Measurements from ENCODE around the gene SLC34A1. TPM values are rescaled to one million over a fixed set of nuclear protein-coding genes. Genes with fewer than 3 reads are reported as not detected.

The SLC34A1 gene
- total and polyA plus RNA-seq, 2 of the 4 experiments (the other 2 are of a cell fraction) = not detected

DNA sequence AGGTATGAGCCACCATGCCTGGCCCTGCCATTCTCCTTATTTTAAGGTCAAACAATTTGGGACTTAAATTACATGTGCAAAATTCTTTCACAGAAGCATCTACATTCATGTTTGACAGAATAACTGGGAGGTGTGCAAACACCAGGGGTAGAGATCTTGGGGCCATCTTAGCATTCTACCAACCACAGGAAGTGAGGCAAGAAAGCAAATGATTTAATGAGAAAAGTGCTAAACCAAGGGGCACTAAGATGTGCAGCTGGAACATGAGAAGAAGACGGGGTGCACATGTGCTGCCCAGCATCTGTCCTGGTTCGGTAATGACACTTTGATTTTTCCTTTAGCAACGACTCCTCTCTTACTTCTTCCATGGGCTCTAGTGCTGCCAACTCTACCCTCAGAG is 26.3 kb downstream of the SLC34A1 start:
- no peak overlapping the region for H2AK9ac ChIP-seq (replicated peaks; ENCODE audit: low read depth, low read length, poor library complexity)
- in situ Hi-C loops (cut with MboI; ENCODE audit: low sequenced_read_pairs) (no loop called here), dilution Hi-C loops (cut with HindIII; ENCODE audit: low sequenced_read_pairs, unreplicated experiment) (no loop called here), intact Hi-C loops (cut with micrococcal nuclease) (no loop called here)
- TF ChIP-seq, protein P1, sequence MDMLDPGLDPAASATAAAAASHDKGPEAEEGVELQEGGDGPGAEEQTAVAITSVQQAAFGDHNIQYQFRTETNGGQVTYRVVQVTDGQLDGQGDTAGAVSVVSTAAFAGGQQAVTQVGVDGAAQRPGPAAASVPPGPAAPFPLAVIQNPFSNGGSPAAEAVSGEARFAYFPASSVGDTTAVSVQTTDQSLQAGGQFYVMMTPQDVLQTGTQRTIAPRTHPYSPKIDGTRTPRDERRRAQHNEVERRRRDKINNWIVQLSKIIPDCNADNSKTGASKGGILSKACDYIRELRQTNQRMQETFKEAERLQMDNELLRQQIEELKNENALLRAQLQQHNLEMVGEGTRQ (IDR thresholded peaks at IDR 0.05; ENCODE audit: low read depth, low read length) = no peak
- TF ChIP-seq, protein P2, sequence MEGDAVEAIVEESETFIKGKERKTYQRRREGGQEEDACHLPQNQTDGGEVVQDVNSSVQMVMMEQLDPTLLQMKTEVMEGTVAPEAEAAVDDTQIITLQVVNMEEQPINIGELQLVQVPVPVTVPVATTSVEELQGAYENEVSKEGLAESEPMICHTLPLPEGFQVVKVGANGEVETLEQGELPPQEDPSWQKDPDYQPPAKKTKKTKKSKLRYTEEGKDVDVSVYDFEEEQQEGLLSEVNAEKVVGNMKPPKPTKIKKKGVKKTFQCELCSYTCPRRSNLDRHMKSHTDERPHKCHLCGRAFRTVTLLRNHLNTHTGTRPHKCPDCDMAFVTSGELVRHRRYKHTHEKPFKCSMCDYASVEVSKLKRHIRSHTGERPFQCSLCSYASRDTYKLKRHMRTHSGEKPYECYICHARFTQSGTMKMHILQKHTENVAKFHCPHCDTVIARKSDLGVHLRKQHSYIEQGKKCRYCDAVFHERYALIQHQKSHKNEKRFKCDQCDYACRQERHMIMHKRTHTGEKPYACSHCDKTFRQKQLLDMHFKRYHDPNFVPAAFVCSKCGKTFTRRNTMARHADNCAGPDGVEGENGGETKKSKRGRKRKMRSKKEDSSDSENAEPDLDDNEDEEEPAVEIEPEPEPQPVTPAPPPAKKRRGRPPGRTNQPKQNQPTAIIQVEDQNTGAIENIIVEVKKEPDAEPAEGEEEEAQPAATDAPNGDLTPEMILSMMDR (conservative IDR thresholded peaks at IDR 0.05; ENCODE audit: low read depth, low read length) = no peak
- TF ChIP-seq, protein P3, sequence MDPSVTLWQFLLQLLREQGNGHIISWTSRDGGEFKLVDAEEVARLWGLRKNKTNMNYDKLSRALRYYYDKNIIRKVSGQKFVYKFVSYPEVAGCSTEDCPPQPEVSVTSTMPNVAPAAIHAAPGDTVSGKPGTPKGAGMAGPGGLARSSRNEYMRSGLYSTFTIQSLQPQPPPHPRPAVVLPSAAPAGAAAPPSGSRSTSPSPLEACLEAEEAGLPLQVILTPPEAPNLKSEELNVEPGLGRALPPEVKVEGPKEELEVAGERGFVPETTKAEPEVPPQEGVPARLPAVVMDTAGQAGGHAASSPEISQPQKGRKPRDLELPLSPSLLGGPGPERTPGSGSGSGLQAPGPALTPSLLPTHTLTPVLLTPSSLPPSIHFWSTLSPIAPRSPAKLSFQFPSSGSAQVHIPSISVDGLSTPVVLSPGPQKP (IDR thresholded peaks at IDR 0.05; ENCODE audit: borderline replicate concordance, low read depth, low read length) = no peak
- TF ChIP-seq RFX5 (IDR thresholded peaks at IDR 0.05; ENCODE audit: low read depth, low read length) = no peak
- no peak for TF ChIP-seq SMC3 (IDR thresholded peaks at IDR 0.05; ENCODE audit: low read depth, low read length)
- TF ChIP-seq RAD21 (IDR thresholded peaks at IDR 0.05; ENCODE audit: low read length) = no peak
- no peak for TF ChIP-seq FOS (IDR thresholded peaks at IDR 0.05; ENCODE audit: low read depth, low read length)
- no peak for TF ChIP-seq CEBPB (IDR thresholded peaks at IDR 0.05; ENCODE audit: low read depth, low read length)
- TF ChIP-seq NFE2L2 (IDR thresholded peaks at IDR 0.05; ENCODE audit: low read depth, low read length) = no peak
- no peak for TF ChIP-seq MXI1 (IDR thresholded peaks at IDR 0.05; ENCODE audit: borderline replicate concordance, low read depth, low read length)
- TF ChIP-seq MAFK (IDR thresholded peaks at IDR 0.05; ENCODE audit: low read depth, low read length) = no peak
- TF ChIP-seq MAZ (IDR thresholded peaks at IDR 0.05; ENCODE audit: borderline replicate concordance, low read depth, low read length) = no peak
- no peak for TF ChIP-seq RCOR1 (IDR thresholded peaks at IDR 0.05; ENCODE audit: insufficient replicate concordance, low read length)
- H2AFZ ChIP-seq (replicated peaks; ENCODE audit: low read length, poor library complexity) = no peak overlapping the region
- H3K56ac ChIP-seq (ENCODE audit: extremely low read depth, insufficient read depth, low read length) = no peak overlapping the region
- H2BK15ac ChIP-seq (ENCODE audit: low read depth, low read length) = no peak overlapping the region
- no peak overlapping the region for H4K91ac ChIP-seq (ENCODE audit: insufficient read depth, low read depth, low read length)
- H3K23ac ChIP-seq (ENCODE audit: low read depth, low read length) = no peak overlapping the region
- no peak overlapping the region for H3K9ac ChIP-seq (ENCODE audit: low read depth, low read length)
- no peak overlapping the region for H3K4ac ChIP-seq (ENCODE audit: low read depth, low read length)
- H3K9me3 ChIP-seq (ENCODE audit: control insufficient read depth, insufficient read depth, low read length) = no peaks in the 10 kb centered on the region
- H3K14ac ChIP-seq (replicated peaks; ENCODE audit: low read depth, low read length) = no peak overlapping the region
- no peaks in the 10 kb centered on the region for H3K9me1 ChIP-seq (ENCODE audit: insufficient read depth, low read length)
- no peak overlapping the region for H4K5ac ChIP-seq (ENCODE audit: low read depth, low read length)
- no peak overlapping the region for H3K27ac ChIP-seq (ENCODE audit: insufficient read depth, low read length)
- H3K27me3 ChIP-seq (ENCODE audit: control insufficient read depth, insufficient read depth, low read length) = peaks cover 26% of the 10 kb centered on the region
- no peaks in the 10 kb centered on the region for H3K79me1 ChIP-seq (ENCODE audit: low read depth in 1 of 2, low read length in 2 of 2)
- H2BK120ac ChIP-seq (ENCODE audit: low read depth, low read length) = no peak overlapping the region
- no peak overlapping the region for H2AK5ac ChIP-seq (ENCODE audit: low read depth, low read length)
- H4K20me1 ChIP-seq (ENCODE audit: insufficient read depth, low read length) = no peaks in the 10 kb centered on the region
- H2BK20ac ChIP-seq (ENCODE audit: low read depth, low read length) = no peak overlapping the region
- H3K4me1 ChIP-seq (ENCODE audit: control insufficient read depth, insufficient read depth, low read length) = no peaks in the 10 kb centered on the region
- H3K4me3 ChIP-seq (ENCODE audit: insufficient read depth, low read depth, low read length) = no peak overlapping the region
- H3K4me2 ChIP-seq (ENCODE audit: low read depth, low read length) = no peak overlapping the region
- H4K8ac ChIP-seq (ENCODE audit: low read depth in 2 of 2, low read length in 2 of 2) = no peak overlapping the region
- H3K18ac ChIP-seq (ENCODE audit: low read depth, low read length) = no peak overlapping the region
- ChIA-PET POLR2A (ENCODE audit: unreplicated experiment) (interaction anchor here (0.6 kb wide), 1 partner anchor 46 kb away, joined by 3 read pairs; no protein-coding TSS in a partner anchor), CTCF (no interaction called here)
- H2BK5ac ChIP-seq (ENCODE audit: low read depth, low read length, poor library complexity, severe bottlenecking) = no peak overlapping the region
- BruUV-seq (replicated peaks) = no TSS peak
- ATAC-seq (ENCODE audit: low read depth) (no peak), DNase-seq (no peak)
- WGBS, 2 experiments (ENCODE audit: extremely low coverage in 2 of 2, insufficient read length in 1 of 2) = 76% methylated on average over 2 of the region's 3 CpGs; no CpG with 5 or more reads in 1 of the 2 experiments
- no peaks in the 10 kb centered on the region for H3K36me3 ChIP-seq (ENCODE audit: control insufficient read depth, insufficient read depth, low read length)

Measured in IMR-90 (cell line).